HG03097 (cell line): ENCODE results near the gene NONO.
"Not testable (repeated sequence)": the region's sequence is repeated elsewhere in the genome, so short reads cannot be mapped to it uniquely, and the experiment has no call there.

ENCODE experiments used
- ATAC-seq: cut with Tn5 transposase; IDR thresholded peaks from one replicate; pipeline ENCODE4 v1.9.1; 2021; ENCODE audit not compliant: unreplicated experiment, low FRiP score

Gene NONO

DNA sequence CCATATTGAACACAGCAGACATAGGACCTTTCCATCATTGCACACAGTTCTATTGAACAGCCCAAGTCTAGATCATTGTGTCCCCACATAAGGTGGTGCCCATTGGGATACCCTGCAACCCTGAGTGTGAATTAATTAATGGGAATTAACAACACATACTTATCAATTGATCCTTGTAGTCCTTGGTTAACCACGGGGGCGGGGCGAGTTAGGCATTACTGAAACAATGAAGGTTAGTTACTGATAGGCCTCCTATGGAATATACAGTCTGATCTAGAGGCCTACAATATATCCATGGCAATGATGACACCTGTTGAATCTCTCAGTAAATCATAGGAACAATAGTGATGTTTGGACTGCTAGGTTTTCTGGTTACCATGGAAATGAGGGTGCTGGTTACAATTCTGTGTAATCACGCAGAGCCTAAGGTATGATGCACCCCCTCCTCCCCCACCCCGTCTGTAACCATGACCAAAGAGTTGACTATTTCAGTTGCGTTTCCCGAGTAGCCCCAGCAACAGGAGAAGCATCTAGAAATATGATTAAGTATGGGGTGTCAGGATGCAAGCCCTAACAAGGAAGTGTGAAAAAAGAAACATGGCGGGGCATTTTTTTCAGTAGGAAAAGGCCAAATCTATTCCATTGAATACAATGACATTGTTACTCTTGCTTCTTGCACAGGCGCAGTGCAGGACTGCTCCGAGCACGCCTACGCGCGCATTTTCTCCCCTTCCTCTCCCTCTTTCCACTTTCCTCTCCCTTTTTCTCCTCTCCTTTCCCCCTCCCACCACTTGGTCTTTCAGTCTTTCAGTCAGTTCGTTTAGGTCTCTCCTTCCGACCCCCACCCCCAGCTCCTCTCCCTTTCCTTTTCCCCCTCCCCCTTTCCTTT is 677 bp upstream of the NONO start:
- ATAC-seq = peak; percentile 27

DNA sequence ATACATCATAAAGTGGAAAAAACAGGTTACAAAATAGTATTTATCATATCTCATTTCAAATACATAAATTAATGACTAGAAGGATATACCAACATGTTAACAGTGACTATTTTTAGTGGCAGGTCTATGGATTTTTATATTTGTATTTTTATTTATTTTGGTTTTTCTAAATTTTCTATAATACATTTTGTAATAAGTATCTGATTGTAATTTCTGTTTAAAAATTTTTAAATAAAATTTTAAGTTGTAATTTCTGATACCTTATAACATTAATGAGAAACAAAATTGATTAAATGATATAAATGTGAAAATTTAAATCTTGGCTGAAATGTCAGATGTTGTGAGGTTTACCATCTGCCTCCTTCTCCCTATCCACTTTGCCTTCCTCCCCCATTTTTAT is 2.5 kb downstream of the NONO start:
- no peak for ATAC-seq

DNA sequence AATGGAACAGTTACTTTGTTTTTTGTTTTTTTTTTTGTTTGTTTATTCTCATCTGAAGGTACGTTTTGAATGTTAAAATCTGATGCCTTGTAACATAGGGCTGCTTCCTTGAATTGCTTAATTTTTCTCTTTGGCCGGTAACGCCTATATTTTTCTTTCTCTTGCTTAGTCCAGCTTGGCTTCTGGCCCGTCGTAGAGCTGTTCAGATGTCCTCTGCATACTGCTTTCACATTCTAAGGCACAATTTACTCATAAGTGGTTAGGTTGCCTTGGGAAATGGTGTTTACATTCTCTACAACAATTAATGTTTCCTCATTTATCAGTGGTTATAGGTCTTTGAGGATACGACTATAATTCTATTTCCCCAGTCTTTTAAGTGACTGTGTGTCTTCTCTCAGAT is 7.9 kb downstream of the NONO start:
- ATAC-seq = no peak

DNA sequence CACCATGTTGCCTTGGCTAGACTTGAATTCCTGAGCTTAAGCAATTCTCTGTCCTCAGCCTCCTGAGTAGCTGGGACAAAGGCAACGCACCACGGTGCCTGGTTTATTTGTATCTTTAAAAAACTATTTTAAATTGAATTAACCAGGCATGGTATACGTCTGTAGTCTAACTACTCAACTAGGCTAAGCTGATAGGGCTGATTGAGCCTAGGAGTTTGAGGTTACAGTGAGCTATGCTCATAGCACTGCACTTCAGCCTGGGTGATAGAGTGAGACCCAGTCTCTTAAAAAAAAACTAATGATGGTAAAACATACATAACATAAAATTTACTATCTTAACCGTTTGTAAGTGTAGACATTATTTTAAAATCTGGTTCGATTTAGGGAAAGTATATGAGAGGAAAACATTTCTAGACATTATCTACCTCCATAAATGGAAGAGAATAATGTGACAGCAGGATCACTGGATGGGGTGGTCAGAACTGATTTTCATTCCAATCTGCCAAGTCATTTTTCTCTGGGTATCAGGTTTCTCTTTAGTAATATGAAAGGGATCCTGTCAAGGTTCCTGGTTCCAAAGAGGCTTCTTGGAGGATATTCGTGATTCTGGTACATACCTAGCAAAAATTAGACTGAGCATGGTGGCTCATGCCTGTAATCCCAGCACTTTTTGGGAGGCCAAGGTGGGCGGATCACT is 9.4 kb downstream of the NONO start:
- ATAC-seq = no peak

DNA sequence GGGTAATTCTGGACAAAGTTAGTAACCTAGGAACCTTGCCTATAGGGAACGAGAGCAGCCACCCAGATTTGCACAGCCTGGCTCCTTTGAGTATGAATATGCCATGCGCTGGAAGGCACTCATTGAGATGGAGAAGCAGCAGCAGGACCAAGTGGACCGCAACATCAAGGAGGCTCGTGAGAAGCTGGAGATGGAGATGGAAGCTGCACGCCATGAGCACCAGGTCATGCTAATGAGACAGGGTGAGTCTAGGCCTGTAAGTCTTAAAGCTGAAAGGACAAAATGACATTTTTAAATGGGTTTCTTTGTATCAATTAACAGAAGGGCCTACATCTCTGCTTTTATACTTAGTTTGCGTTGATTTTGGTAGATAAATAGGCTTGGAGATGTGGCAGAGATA is 13.4 kb downstream of the NONO start:
- no peak for ATAC-seq

DNA sequence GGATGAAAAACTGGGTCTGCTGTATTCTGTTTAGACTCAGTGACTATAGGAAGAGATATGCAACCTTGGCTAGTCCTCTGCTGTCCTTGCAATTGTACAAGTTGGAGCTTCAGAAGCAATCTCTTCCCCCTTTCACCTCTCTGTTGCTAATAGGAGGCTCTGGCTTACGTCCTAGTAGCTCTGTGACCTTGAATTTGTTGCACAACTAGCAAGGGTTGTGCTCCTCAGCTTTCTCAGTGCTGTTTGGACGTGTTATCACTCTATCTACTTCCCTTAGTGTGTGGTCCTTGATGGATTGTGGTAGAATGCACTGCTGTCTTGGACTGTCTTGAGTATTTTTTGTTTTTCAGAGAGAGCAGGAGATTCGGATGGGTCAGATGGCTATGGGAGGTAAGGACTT is 14.7 kb downstream of the NONO start:
- ATAC-seq = no peak

DNA sequence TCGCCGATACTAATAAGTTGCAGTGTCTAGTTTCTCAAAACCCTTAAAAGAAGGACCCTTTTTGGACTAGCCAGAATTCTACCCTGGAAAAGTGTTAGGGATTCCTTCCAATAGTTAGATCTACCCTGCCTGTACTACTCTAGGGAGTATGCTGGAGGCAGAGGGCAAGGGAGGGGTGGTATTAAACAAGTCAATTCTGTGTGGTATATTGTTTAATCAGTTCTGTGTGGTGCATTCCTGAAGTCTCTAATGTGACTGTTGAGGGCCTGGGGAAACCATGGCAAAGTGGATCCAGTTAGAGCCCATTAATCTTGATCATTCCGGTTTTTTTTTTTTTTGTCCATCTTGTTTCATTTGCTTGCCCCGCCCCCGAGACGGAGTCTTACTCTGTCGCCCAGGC is 16.6 kb downstream of the NONO start:
- not testable (repeated sequence) for ATAC-seq

DNA sequence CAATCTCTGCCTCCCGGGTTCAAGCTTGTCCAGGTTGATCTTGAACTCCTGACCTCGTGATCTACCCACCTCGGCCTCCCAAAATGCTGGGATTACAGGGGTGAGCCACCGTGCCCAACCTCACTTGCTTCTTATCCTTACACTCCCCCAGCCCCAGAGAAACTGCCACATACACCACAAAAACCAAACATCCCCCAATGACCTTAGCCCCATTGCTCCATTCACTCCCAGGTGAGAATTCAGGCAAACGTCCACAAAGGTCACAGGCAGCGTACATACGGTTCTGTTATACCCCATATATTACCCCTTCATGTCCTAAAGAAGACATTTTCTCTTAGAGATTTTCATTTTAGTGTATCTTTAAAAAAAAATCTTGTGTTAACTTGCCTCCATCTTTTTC is 17.1 kb downstream of the NONO start:
- ATAC-seq = not testable (repeated sequence)

DNA sequence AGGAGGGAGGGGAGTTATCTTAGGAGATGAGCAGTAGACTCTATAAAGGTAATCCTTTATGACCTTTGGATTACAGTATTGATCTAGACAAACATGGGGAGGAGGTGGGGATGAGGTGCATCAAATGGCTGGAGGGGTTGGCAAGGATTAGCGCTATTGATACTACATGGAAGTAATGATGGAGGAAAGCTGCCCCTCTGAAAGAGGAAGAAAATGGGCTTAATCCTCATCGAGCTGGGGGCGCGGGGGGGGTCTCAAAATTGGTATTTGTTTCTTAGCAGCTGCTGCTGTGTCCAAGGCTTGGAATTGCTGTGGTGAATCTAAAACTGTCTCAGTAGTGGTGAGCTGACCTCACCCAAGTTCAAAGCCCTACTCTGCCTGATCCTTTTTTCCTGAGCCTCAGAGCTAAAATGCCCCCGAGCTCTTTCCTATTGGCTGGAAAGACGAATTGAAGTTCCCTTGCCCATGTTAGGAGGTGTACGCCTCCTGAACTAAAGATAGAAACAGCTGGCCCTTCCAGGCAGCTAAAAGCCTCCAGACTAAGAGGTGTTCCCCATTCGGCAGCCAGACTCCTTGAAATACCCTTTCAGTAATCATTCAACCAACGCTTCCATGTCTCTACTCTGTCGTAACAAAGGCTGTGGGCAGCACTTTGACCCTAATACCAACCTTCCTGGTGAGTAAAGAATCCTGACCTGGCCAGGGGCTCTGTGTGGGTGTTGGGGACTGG is 17.9 kb downstream of the NONO start, which contains the start of gene ITGB1BP2:
ITGB1BP2 (plus strand) TSS at position 556 of the 730 bp plus-strand sequence; CDS start at position 613, 57 bp downstream.
- no peak for ATAC-seq

DNA sequence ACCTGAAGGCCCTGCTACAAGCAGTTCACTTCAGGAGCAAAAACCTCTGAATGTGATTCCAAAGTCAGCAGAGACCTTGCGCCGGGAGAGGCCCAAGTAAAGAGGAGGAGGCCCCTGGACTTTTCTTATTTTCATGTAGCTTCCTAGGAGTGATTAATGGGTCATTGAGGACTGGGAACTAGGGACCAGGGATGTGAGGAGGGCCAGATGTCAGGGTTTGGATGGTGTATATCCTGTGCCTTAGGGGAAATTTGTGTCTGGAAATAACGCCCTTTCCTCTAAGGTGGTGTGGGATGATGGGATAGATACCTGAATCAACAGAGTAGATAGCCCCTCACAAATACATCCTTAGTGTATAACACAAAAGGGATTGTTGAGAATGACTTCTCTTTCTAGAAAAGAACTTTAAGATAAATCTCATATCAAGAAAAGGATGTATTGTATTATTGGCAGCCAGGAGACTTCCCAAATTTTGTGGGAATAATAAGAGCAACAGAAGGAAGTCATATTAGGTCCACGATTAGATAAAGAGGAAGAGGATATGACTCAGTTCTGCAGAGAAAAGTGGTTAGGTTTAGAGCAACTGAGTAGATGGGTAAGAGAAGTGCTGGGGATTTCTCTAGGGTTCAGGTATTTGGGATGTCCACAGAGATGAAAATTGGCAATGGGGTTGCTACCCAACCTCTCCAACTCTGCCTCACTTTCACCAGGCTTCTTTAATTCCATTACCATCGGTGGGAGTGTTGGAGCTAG is 19.2 kb downstream of the NONO start:
- ATAC-seq = no peak

DNA sequence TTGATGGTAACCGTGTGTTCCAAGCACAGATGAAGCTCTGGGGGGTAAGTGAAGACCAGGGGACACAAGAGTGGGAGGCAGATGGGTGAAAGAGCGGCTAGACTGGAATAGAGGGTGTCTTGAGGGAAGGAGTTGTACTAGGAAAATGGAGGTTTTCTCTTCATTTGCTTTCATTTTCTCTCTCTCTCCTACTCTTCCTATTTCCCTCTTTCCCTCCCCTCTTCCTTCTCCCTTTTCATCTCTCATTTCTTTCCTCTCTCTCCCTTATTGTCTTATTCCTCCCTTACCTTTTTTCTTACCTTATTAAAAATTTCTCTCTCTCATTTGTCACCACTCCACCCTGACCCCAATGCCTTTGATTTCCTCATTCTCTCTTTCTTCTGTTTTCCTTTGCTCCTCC is 21.1 kb downstream of the NONO start:
- ATAC-seq = no peak

DNA sequence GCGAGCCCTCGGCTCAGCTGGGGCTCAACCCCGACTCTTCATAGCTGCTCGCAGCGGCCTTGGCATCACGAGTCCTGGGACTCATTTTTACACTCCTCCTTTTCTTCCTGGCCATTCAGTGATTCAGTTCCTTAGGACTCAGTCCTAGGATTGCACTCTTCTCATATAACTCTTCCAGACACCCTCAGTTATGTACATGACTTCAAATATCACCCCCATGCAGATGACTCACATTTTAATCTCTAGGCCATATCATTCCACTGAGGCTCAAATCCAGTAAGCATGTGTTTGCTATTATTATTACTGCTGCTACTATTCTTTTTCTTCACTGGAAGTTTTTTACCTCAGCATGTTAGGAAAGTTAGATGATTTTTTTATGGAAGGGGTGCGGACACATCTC is 32.5 kb downstream of the NONO start:
- ATAC-seq = no peak

DNA sequence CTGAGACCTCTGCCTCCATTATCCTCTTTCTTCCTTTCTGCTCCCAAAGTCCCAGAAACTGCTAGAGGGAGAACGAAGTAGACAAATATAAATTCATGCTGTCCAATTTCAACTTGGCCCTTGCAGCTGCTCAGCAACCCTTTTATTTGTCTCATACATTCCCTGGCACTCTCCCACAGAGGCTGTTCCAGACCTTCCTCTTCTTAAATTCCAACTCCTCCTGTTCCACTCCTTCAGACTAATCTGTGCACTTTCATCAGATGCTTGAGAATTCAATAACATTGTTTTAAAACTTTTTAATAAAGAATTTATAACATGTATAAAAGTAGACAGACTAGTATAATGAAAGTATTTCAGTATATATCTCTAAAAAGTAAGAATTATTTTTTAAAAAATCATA is 33.5 kb downstream of the NONO start:
- not testable (repeated sequence) for ATAC-seq

DNA sequence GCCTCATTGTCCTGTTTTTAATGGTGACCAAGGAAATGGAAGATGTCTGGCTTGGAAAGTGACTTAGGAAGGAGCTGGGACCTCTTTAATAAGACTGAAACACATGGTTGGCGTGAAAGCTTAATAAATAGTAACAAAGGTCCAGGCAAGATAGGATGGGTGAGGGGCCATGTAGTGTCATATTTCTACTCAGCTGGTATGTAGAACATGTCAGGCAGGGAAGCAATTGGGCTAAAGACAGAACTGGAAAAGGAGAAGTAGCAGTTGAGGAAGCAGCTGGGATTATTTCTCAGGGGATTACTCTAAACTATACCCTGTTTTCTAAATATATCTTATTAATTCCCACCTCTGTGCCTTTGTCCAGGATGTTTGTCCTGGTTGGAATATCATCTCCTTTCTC is 36.7 kb downstream of the NONO start:
- ATAC-seq = no peak

DNA sequence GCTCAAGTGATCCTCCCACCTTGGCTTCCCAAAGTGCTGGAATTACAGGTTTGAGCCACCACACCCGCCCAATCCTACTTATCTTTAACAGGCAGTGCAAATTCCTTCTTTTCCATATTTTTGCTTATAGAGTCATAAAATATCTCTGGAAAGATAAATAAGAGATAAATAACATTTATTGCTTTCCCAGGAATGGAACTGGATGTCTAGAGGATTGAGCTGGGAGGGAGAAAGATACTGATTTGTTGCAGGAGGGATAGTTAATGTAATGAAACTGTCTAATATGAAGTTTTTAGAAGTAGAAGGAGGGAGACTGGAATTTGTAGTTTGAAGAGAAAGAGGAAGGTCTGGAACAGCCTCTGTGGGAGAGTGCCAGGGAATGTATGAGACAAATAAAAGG is 38.3 kb downstream of the NONO start:
- ATAC-seq = no peak

DNA sequence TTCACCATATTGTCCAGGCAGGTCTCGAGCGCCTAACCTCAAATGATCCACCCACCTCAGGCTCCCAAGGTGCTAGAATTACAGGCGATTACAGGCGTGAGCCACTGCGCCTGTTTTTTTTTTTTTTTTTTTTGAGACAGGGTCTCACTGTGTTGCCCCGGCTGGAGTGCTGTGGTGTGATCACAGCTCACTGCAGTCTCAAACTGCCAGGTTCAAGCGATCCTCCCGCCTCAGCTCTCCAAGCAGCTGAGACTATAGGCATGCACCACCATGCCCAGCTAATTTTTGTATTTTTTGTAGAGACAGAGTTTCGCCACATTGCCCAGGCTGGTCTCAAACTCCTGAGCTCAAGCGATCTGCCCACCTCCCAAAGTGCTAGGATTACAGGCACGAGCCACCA is 41.0 kb downstream of the NONO start:
- not testable (repeated sequence) for ATAC-seq

DNA sequence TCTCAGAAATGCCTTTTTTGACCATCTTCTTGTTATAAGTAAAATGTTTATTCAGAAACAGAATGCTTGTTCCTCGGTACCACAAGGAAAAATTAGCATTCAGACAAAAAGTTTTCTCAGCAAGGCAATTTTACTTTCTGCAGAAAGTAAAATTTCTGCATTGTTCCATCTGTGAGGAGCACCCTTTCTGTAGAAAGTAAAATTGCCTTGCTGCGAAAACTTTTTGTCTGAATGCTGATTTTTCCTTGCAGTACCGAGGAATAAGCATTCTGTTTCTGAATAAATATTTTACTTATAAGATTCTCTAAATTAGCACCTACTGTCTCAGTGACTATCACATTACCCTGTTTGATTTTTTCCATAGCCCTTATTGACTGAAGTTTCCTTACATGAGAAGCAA is 43.0 kb downstream of the NONO start:
- no peak for ATAC-seq

DNA sequence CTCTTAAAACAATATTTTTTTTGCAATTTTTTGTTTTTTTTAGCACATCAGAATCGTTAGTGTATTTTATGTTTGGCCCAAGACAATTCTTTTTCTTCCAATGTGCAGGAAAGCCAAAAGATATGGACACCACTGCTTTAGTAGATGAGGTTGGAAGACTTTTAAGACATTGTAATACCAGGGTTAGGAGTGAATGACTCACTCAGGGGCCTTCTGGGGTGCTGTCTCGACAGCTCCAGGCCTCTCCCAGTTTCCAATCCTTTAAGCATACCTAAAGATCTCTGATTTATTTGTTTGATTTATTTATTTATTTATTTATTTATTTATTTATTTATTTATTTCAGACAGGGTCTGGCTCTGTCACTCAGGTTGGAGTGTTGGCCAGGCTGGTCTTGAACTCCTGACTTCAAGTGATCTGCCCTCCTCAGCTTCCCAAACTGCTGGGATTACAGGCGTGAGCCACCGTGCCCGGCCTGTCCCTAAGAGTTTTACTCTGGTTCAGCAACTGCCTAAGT is 65.8 kb downstream of the NONO start:
- not testable (repeated sequence) for ATAC-seq

DNA sequence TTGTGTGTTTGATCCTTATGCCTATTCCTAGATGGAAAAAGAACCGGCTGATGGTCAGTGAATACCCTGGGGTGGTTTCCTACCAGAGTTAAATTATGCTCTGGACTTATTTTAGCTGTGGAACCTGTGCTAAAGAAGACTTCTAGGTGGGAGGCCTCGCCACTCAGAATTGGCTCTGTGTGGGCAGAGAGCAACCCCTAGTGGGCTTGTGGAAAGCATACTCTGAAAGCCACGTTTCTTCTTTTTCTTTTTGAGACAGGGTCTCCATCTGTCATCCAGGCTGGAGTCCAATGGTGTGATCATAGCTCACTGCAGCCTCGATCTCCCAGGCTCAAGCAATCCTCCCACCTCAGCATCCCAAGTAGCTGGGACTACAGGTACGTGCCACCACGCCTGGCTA is 66.4 kb downstream of the NONO start:
- ATAC-seq = not testable (repeated sequence)
